GM12878 (cell line): Measurements from ENCODE around the gene TSHZ2. TPM values are rescaled to one million over a fixed set of nuclear protein-coding genes. Genes with fewer than 3 reads are reported as not detected.
A peak's percentile ranks its signal among the peaks of the same experiment; 100 is the strongest.

ENCODE experiments used
- ATAC-seq: fragments of 200-7000 bp; cut with Tn5 transposase; 3 replicates; pipeline ENCODE4 v1.9.1; 2020; ENCODE audit warnings: mild to moderate bottlenecking, moderate library complexity
- BruUV-seq: library from RNA; stranded (reverse); fragments of 400-500 nt; replicated peaks from 2 replicates; lab custom pipeline; 2021; lab: Mats Ljungman, UMichigan
- CTCF ChIA-PET: fragments of 300-600 bp; sonication (Branson Sonifier 250); formaldehyde crosslinking; extraction: SDS; loops from one replicate; lab custom pipeline; 2021; ENCODE audit warnings: inconsistent platforms; lab: Yijun Ruan, JAX
- POLR2A ChIA-PET: fragments of 350-600 bp; formaldehyde crosslinking; extraction: SDS; loops from one replicate; lab custom pipeline; 2021; ENCODE audit warnings: inconsistent platforms; lab: Charles Lee
- RAD21 ChIA-PET: fragments of 300-600 bp; sonication (Branson Sonifier 250); formaldehyde crosslinking; loops from one replicate; lab custom pipeline; 2023; ENCODE audit warnings: antibody characterized with exemption; ENCODE audit not compliant: unreplicated experiment; lab: Charles Lee
- SMC1A ChIA-PET: fragments of 300-600 bp; sonication (Branson Sonifier 250); formaldehyde crosslinking; loops from one replicate; lab custom pipeline; 2023; ENCODE audit not compliant: unreplicated experiment, uncharacterized antibody; lab: Charles Lee
- DNase-seq: peaks from one replicate; pipeline ENCODE4 v3.0.0-alpha.2; 2011; ENCODE audit warnings: low read depth, low spot score
- FAIRE-seq: peaks from 3 replicates; lab custom pipeline; 2011; peaks lifted over from hg19 to GRCh38; lab: Jason Lieb, UNC
- H2AFZ ChIP-seq: 2 replicates; pipeline ENCODE4 v1.6.0; 2011; ENCODE audit warnings: low read depth, low read length, control low read depth; ENCODE audit not compliant: control insufficient read depth
- H3K27ac ChIP-seq: 2 replicates; pipeline ENCODE4 v1.5.1; 2011; ENCODE audit warnings: control low read depth; ENCODE audit not compliant: control insufficient read depth, insufficient read depth
- H3K27me3 ChIP-seq, 2 experiments: replicated peaks in 1 of 2; 2 replicates each; pipeline versions ENCODE4 v1.6.0 to v1.6.1; 2011; ENCODE audit warnings: low read length in 1 of 2; ENCODE audit not compliant: control insufficient read depth in 2 of 2, insufficient read depth in 2 of 2
- H3K36me3 ChIP-seq, 2 experiments: 2 replicates each; pipeline ENCODE4 v1.5.1; 2011; ENCODE audit warnings: low read length in 1 of 2; ENCODE audit not compliant: control insufficient read depth in 2 of 2, insufficient read depth in 2 of 2
- H3K4me1 ChIP-seq: 2 replicates; pipeline ENCODE4 v1.6.1; 2011; ENCODE audit warnings: mild to moderate bottlenecking, low read length, moderate library complexity, mixed read lengths; ENCODE audit not compliant: control insufficient read depth, insufficient read depth
- H3K4me2 ChIP-seq: 2 replicates; pipeline ENCODE4 v1.6.0; 2011; ENCODE audit warnings: control low read depth; ENCODE audit not compliant: control insufficient read depth, insufficient read depth
- H3K4me3 ChIP-seq: fragments of 200-600 bp; sonication (generic); 2 replicates; pipeline ENCODE4 v1.5.1; 2016
- H3K79me2 ChIP-seq: 2 replicates; pipeline ENCODE4 v1.6.0; 2011; ENCODE audit warnings: low read length; ENCODE audit not compliant: control insufficient read depth, insufficient read depth
- H3K9ac ChIP-seq: 2 replicates; pipeline ENCODE4 v1.8.0; 2011; ENCODE audit warnings: low read length, control low read depth, mixed read lengths; ENCODE audit not compliant: control insufficient read depth, insufficient read depth
- H3K9me3 ChIP-seq: replicated peaks from 3 replicates; pipeline ENCODE4 v1.5.1; 2011; ENCODE audit warnings: mild to moderate bottlenecking, low read length; ENCODE audit not compliant: control insufficient read depth, insufficient read depth
- H4K20me1 ChIP-seq: 2 replicates; pipeline ENCODE4 v1.6.0; 2011; ENCODE audit not compliant: control insufficient read depth, insufficient read depth
- CEBPZ ChIP-seq: fragments of 150-350 bp; IDR thresholded peaks from 2 replicates; pipeline ENCODE4 v1.6.1; 2016; ENCODE audit warnings: low read depth, low read length
- CHD2 ChIP-seq: IDR thresholded peaks from 2 replicates; pipeline ENCODE4 v1.6.1; 2011; ENCODE audit warnings: low read depth, low read length, improper control_type of control experiment, borderline replicate concordance
- DPF2 ChIP-seq: fragments of 450-650 bp; IDR thresholded peaks from 2 replicates; pipeline ENCODE4 v1.6.1; 2017; ENCODE audit warnings: mild to moderate bottlenecking
- EGR1 ChIP-seq, 2 experiments: IDR thresholded peaks; 1 replicate in 1 of 2; 2 replicates in 1 of 2; pipeline ENCODE4 v1.6.1; 2011 to 2012; ENCODE audit warnings: low read depth in 2 of 2, low read length in 2 of 2, borderline replicate concordance in 1 of 2, mild to moderate bottlenecking in 1 of 2, moderate library complexity in 1 of 2
- EP300 ChIP-seq, 2 experiments: fragments of 150-350 bp in 1 of 2; IDR thresholded peaks; 2 replicates each; pipeline ENCODE4 v1.6.1; 2011 to 2012; ENCODE audit warnings: low read depth in 2 of 2, low read length in 2 of 2, borderline replicate concordance in 1 of 2, improper control_type of control experiment in 1 of 2, inconsistent platforms in 1 of 2; ENCODE audit not compliant: control insufficient read depth in 1 of 2
- IRF5 ChIP-seq: fragments of 450-650 bp; IDR thresholded peaks from 2 replicates; pipeline ENCODE4 v1.6.1; 2017; ENCODE audit warnings: borderline replicate concordance
- MLLT1 ChIP-seq: fragments of 450-650 bp; IDR thresholded peaks from 2 replicates; pipeline ENCODE4 v1.6.1; 2016; ENCODE audit warnings: mild to moderate bottlenecking
- NFXL1 ChIP-seq: fragments of 450-650 bp; IDR thresholded peaks from 2 replicates; pipeline ENCODE4 v1.6.1; 2017; ENCODE audit warnings: antibody characterized with exemption, mild to moderate bottlenecking, borderline replicate concordance
- NR2C1 ChIP-seq: fragments of 450-650 bp; IDR thresholded peaks from 2 replicates; pipeline ENCODE4 v1.6.1; 2017; ENCODE audit warnings: antibody characterized with exemption, mild to moderate bottlenecking, moderate library complexity
- RAD21 ChIP-seq: IDR thresholded peaks from 2 replicates; pipeline ENCODE4 v1.6.1; 2011; ENCODE audit warnings: mild to moderate bottlenecking, low read depth, low read length, moderate library complexity; ENCODE audit not compliant: insufficient read depth
- ZNF24 ChIP-seq: fragments of 450-650 bp; IDR thresholded peaks from 2 replicates; pipeline ENCODE4 v1.6.1; 2017; ENCODE audit warnings: antibody characterized with exemption, mild to moderate bottlenecking
- WGBS: methylation state at CpG from one replicate; pipeline ENCODE4 v1.1.6; 2016; ENCODE audit warnings: low lambda C conversion rate; ENCODE audit not compliant: insufficient replicate concordance, insufficient coverage; ENCODE audit errors: missing lambda C conversion rate; 5-methylcytosine and 5-hydroxymethylcytosine counted together
- in situ Hi-C: fragments of 300-500 bp; cut with MboI; formaldehyde crosslinking; loops from 9 replicates; pipeline ENCODE4 v1.14.3; 2018; ENCODE audit warnings: mixed read lengths
- intact Hi-C: fragments of 100-400 bp; cut with micrococcal nuclease; formaldehyde crosslinking; loops from one replicate; pipeline ENCODE4 v1.14.2; 2022; ENCODE audit not compliant: unreplicated experiment
- polyA plus RNA-seq, 11 experiments: library from polyadenylated mRNA; depleted of rRNA in 4 of 11; unstranded in 6 of 11; stranded (reverse) in 5 of 11; fragments of >200 nt; fragmentation: Nextera tagmentation in 4 of 11; fragmentation: Illumina TruSeq in 1 of 11; extraction: Ambion mirVana in 4 of 11; extraction: Trizol in 1 of 11; gene quantifications; 1 replicate in 1 of 11; 2 replicates in 10 of 11; pipeline versions ENCODE4 v1.2.1 to v1.2.3, GENCODE V29; 2011 to 2016; ENCODE audit warnings: inconsistent platforms in 2 of 11, missing spikeins in 2 of 11, low read depth in 1 of 11
- total RNA-seq, 4 experiments: library from RNA; depleted of rRNA in 3 of 4; stranded (reverse); fragments of >200 nt in 3 of 4; fragmentation: Illumina TruSeq in 1 of 4; extraction: Trizol in 1 of 4; gene quantifications; 2 replicates each; pipeline versions ENCODE4 v1.2.1 to v1.2.3, GENCODE V29; 2013 to 2021

The TSHZ2 gene
- total and polyA plus RNA-seq, 10 of the 15 experiments (the other 5 are each of a cell fraction or from before 2014, with no cell fraction given): 0.01 to 0.86 (median 0.13) TPM; not detected in 2

- TF ChIP-seq MLLT1 (peak; percentile 100), CHD2 (0 out of 2 replicates have a peak, but pooled peaks have one; percentile 19)
These were observed at the start of gene TSHZ2 (continued) for GRCh38 chr20:52972190-52972937.

- no peak overlapping the region for H2AFZ ChIP-seq
- no peaks in the 10 kb centered on the region for H4K20me1 ChIP-seq
- RAD21 ChIA-PET: no interaction called here
- H3K4me2 ChIP-seq: no peak overlapping the region
- DNase-seq (no peak), ATAC-seq (no peak), FAIRE-seq (no peak)
- H3K9ac ChIP-seq: no peak overlapping the region
- TF ChIP-seq ZNF24 (no peak), RAD21 (no peak), EP300 (IDR thresholded peaks at IDR 0.05; ENCODE audit: borderline replicate concordance in 1 of 2, control insufficient read depth in 1 of 2, low read depth in 2 of 2, low read length in 2 of 2) (no peak), IRF5 (no peak), EGR1 (IDR thresholded peaks at IDR 0.05; ENCODE audit: borderline replicate concordance in 1 of 2, low read depth in 2 of 2, low read length in 2 of 2) (no peak), CEBPZ (no peak), NR2C1 (no peak), NFXL1 (no peak), DPF2 (no peak)
- BruUV-seq: no TSS peak
- CTCF ChIA-PET: interaction anchor here (0.6 kb wide), 1 partner anchor 212 kb away, joined by 4 read pairs; no protein-coding TSS in a partner anchor
- H3K36me3 ChIP-seq: no peaks in the 10 kb centered on the region
- H3K4me1 ChIP-seq: no peaks in the 10 kb centered on the region
- no peak overlapping the region for H3K4me3 ChIP-seq
- in situ Hi-C loops (no loop called here), intact Hi-C loops (no loop called here)
- H3K9me3 ChIP-seq: no peaks in the 10 kb centered on the region
- 24% methylated on average over 2 of the region's 2 CpGs for WGBS
- SMC1A ChIA-PET: interaction anchor here (1.4 kb wide), 1 partner anchor 12 kb away, joined by 3 read pairs; no protein-coding TSS in a partner anchor
- no peaks in the 10 kb centered on the region for H3K79me2 ChIP-seq
- POLR2A ChIA-PET: no interaction called here
- H3K27me3 ChIP-seq: no peaks in the 10 kb centered on the region
- no peak overlapping the region for H3K27ac ChIP-seq
These were observed 49.7 kb upstream of the TSHZ2 start for GRCh38 chr20:52922436-52922835.
